Pulmonary artery endothelial cell (primary cell): ENCODE measurements around the gene CPZ. TPM values are rescaled to one million over a fixed set of nuclear protein-coding genes. Genes with fewer than 3 reads are reported as not detected.
"Not testable (repeated sequence)": the region's sequence is repeated elsewhere in the genome, so short reads cannot be mapped to it uniquely, and the experiment has no call there.

Experiments
- DNase-seq: peaks from one replicate; pipeline ENCODE4 v3.0.0-alpha.2; 2011; ENCODE audit warnings: low read depth, low spot score
- total RNA-seq: library from RNA; depleted of rRNA; stranded (reverse); fragments of >200 nt; gene quantifications from 2 replicates; pipeline ENCODE4 v1.2.3, GENCODE V29; 2014

Gene CPZ
- total RNA-seq, 1 donor from 2014 or later, result not detected

- DNase-seq, result no peak
These were observed 16.3 kb downstream of the CPZ start for GRCh38 chr4:8608714-8609391.

- DNase-seq, result no peak
These were observed 16.8 kb downstream of the CPZ start for GRCh38 chr4:8609406-8609805.

- no peak for DNase-seq
These were observed 17.3 kb downstream of the CPZ start for GRCh38 chr4:8609824-8610350.

- no peak for DNase-seq
These were observed 18.5 kb downstream of the CPZ start for GRCh38 chr4:8610858-8611616.

- DNase-seq, result no peak
These were observed 20.1 kb downstream of the CPZ start for GRCh38 chr4:8612646-8613045.

- no peak for DNase-seq
These were observed 21.1 kb downstream of the CPZ start for GRCh38 chr4:8613421-8614364.

GRCh38 chr4:8614365-8615193 is 22.0 kb downstream of the CPZ start:
- no peak for DNase-seq

GRCh38 chr4:8615366-8615765 is 22.8 kb downstream of the CPZ start:
- no peak for DNase-seq

GRCh38 chr4:8615921-8616787 is 23.6 kb downstream of the CPZ start:
- DNase-seq, result no peak

- DNase-seq, result no peak
These were observed 24.3 kb downstream of the CPZ start for GRCh38 chr4:8616831-8617230.

- DNase-seq, result no peak
These were observed 25.0 kb downstream of the CPZ start for GRCh38 chr4:8617486-8618040.

GRCh38 chr4:8618421-8618820 is 25.9 kb downstream of the CPZ start:
- DNase-seq, result no peak

- no peak for DNase-seq
These were observed 26.6 kb downstream of the CPZ start for GRCh38 chr4:8618961-8619720.

- DNase-seq, result not testable (repeated sequence)
These were observed 28.6 kb downstream of the CPZ start for GRCh38 chr4:8621135-8621534.

GRCh38 chr4:8624601-8625272 is 32.2 kb downstream of the CPZ start:
- DNase-seq, result not testable (repeated sequence)

GRCh38 chr4:8630240-8630905 is 37.8 kb downstream of the CPZ start:
- not testable (repeated sequence) for DNase-seq

- not testable (repeated sequence) for DNase-seq
These were observed 39.3 kb downstream of the CPZ start for GRCh38 chr4:8631896-8632295.
